ENCODE results near the gene TMEM41A.

Gene TMEM41A

DNA sequence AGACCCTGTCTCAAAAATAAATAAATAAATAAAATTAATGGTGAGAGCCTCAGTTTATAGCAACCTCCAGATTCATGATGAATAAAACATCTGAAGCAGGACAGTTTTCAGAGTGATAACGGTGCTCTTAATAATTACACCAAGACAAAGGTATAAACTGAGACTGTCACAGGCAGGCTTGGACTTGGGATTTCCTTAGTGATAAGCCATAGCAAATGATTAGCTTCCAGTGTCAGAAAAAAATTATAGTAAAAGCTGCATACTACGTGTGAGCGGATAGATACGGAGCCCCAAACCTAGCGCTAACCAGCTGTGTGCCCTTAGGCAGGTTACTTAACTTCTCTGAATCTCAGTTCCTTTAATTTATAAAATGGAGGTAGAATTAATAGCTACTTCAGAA, 32.0 kb upstream of the TMEM41A start:
- no peak overlapping the region for H3K4me3 ChIP-seq (ENCODE audit: low read depth, low read length)
- no peak for DNase-seq (ENCODE audit: low read depth)
- TF ChIP-seq, protein P1, sequence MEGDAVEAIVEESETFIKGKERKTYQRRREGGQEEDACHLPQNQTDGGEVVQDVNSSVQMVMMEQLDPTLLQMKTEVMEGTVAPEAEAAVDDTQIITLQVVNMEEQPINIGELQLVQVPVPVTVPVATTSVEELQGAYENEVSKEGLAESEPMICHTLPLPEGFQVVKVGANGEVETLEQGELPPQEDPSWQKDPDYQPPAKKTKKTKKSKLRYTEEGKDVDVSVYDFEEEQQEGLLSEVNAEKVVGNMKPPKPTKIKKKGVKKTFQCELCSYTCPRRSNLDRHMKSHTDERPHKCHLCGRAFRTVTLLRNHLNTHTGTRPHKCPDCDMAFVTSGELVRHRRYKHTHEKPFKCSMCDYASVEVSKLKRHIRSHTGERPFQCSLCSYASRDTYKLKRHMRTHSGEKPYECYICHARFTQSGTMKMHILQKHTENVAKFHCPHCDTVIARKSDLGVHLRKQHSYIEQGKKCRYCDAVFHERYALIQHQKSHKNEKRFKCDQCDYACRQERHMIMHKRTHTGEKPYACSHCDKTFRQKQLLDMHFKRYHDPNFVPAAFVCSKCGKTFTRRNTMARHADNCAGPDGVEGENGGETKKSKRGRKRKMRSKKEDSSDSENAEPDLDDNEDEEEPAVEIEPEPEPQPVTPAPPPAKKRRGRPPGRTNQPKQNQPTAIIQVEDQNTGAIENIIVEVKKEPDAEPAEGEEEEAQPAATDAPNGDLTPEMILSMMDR (IDR thresholded peaks at IDR 0.05; ENCODE audit: low read depth, low read length, missing control alignments) = no peak
- in situ Hi-C loops (cut with HindIII; ENCODE audit: low sequenced_read_pairs) = no loop called here

DNA sequence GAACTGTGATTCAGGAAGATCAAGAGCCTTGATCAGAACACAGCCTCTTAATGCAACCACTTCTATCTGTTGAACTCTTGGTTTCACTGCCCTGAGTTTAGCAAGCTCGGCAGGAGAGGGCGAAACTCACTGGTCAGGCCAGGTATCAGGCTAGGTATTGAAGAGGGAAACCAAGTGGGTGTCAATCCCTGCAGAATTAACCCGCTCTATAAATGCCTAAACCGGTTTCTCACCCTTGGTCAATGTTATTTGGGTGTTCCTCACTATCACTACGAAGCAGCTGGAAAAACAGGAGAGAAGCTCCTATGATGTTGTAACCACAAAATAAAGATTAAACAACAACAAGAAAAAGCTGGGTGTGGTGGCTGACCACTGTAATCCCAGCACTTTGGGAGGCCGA, 29.7 kb upstream of the TMEM41A start:
- H3K4me3 ChIP-seq (ENCODE audit: low read depth, low read length) = no peak overlapping the region
- TF ChIP-seq, protein P1 (IDR thresholded peaks at IDR 0.05; ENCODE audit: low read depth, low read length, missing control alignments) = no peak
- in situ Hi-C loops (cut with HindIII; ENCODE audit: low sequenced_read_pairs) = no loop called here
- DNase-seq (ENCODE audit: low read depth) = no peak

DNA sequence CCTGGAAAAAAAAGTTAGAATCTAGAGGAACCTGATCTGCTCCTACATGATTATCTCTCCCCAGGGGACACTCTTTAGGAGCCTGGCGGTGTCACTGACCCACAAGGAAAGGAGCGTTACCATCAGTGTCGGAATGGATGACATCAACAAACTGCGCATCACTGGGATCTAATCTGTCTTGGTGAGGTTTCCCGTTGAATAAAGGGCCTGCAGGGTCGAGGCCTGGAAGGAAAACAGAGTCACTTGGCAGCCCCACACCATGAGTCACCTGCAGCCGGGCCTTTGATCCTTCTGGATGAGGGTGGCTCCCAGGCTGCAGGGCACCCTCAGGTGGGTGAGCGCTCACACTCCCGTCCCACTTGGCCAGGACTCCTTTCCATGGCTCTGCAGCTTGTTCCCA, 28.5 kb upstream of the TMEM41A start:
- in situ Hi-C loops (cut with HindIII; ENCODE audit: low sequenced_read_pairs) = no loop called here
- H3K4me3 ChIP-seq (ENCODE audit: low read depth, low read length) = no peak overlapping the region
- TF ChIP-seq, protein P1 (IDR thresholded peaks at IDR 0.05; ENCODE audit: low read depth, low read length, missing control alignments) = no peak
- DNase-seq (ENCODE audit: low read depth) = no peak

DNA sequence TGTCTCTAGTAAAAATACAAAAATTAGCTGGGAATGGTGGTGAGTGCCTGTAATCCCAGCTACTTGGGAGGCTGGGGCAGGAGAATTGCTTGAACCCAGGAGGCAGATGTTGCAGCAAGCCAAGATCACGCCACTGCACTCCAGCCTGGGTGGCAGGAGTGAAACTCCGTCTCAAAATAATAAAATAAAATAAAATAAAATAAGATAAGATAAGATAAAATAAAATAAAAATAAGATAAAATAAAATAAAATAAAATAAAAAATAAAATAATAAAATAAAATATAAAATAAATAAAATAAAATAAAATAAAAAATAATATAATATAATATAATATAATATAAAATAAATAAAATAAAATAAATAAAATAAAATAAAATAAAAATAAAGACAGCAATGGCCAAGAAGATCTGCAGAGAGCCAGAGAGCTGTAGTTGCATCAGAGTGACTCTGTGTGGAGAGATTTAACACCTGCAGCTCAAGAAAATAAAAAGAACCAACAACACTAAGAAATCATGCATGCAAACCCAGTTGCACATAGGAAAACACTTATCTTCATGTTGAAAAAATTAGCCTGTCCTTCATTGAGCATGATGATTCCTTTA, 27.6 kb upstream of the TMEM41A start:
- DNase-seq (ENCODE audit: low read depth) = no peak
- in situ Hi-C loops (cut with HindIII; ENCODE audit: low sequenced_read_pairs) = no loop called here

DNA sequence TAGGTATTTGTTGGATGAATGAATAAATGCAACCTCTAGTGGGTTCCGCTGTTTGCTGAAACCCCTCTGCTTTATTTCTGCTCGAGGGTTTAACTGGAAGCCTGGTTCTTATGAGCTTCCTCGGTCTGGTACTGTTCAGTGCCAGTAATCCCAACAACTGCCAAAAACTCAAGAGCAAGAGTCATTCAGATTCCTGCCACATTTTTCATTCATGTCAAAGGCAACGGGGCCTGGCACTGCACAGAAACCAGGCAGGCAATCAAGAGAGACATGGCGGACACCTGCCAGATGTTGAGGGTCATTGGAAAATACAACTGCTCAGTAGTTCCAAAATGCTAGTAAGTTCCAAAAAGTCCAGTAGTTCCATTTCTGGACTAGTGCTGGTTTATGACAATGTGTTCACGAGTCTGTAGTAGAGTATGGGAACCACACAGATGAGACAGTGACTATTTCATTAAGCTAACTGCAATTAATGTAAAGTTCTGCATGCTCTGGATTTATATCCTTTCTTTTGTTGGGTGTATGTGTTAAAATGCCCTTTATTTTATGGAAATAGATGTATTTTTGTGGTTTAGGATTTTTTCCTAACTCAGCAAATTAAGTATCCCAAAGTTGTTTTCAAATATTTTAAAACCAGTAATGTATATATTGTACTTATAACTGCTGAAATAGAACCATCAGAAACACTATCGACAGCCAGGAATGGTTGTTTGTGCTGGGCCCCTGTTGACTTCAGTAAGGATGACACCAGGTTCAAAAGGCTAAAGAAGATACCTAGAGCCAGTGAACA, 22.7 kb upstream of the TMEM41A start:
- no peak for DNase-seq (ENCODE audit: low read depth)
- TF ChIP-seq, protein P1 (IDR thresholded peaks at IDR 0.05; ENCODE audit: low read depth, low read length, missing control alignments) = no peak
- in situ Hi-C loops (cut with HindIII; ENCODE audit: low sequenced_read_pairs) = no loop called here
- no peak overlapping the region for H3K4me3 ChIP-seq (ENCODE audit: low read depth, low read length)

More for the DNA sequence above, 27.6 kb upstream of the TMEM41A start:
- no peak overlapping the region for H3K4me3 ChIP-seq (ENCODE audit: low read depth, low read length)
- TF ChIP-seq, protein P1 (IDR thresholded peaks at IDR 0.05; ENCODE audit: low read depth, low read length, missing control alignments) = no peak

DNA sequence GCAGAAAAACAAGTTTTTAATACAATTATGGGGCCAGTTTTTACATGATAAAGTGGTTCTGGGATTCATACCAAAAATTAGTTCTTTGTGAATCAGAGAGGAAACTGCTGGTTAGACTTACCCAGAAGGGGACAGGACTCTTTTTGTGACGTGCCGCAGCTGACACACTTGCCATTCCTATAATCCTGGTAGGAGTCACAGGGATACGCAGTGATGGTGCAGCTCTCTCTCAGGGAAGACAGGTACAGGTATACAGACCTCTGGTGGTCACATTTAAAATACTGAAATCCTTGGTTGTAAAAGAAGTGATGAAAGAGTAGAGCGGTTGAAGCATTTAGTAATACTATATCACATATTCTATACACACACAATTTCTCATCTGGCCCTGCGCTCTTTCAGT, 20.2 kb upstream of the TMEM41A start:
- no peak for DNase-seq (ENCODE audit: low read depth)
- in situ Hi-C loops (cut with HindIII; ENCODE audit: low sequenced_read_pairs) = no loop called here
- TF ChIP-seq, protein P1 (IDR thresholded peaks at IDR 0.05; ENCODE audit: low read depth, low read length, missing control alignments) = no peak
- H3K4me3 ChIP-seq (ENCODE audit: low read depth, low read length) = no peak overlapping the region

All from astrocyte of the cerebellum (primary cell).